Measurements from ENCODE around the gene CROCC2. TPM values are rescaled to one million over a fixed set of nuclear protein-coding genes. Genes with fewer than 3 reads are reported as not detected.

Gene CROCC2
- polyA plus RNA-seq, 1 experiment, result not detected

DNA sequence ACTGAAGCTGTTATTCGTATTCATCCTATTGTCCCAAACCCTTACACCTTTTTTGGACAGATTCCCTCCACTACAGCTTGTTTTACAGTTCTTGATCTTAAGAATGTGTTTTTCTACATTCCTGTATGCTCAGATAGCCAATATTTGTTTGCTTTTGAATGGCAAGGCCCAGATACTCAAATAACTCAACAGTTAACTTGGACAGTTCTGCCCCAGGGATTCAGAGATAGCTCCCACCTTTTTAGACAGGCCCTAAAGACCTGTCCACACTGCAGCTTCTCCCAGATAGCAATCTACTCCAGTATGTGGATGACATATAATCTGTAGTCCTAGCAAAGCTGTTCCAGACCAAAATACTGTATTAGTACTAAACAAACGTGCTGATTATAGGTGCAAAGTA, 44.6 kb upstream of the CROCC2 start:
- H3K9me3 ChIP-seq (ENCODE audit: control insufficient read depth, insufficient read depth, low read length), result no peaks in the 10 kb centered on the region
- POLR2A ChIA-PET, result no interaction called here
- TF ChIP-seq, protein P1, sequence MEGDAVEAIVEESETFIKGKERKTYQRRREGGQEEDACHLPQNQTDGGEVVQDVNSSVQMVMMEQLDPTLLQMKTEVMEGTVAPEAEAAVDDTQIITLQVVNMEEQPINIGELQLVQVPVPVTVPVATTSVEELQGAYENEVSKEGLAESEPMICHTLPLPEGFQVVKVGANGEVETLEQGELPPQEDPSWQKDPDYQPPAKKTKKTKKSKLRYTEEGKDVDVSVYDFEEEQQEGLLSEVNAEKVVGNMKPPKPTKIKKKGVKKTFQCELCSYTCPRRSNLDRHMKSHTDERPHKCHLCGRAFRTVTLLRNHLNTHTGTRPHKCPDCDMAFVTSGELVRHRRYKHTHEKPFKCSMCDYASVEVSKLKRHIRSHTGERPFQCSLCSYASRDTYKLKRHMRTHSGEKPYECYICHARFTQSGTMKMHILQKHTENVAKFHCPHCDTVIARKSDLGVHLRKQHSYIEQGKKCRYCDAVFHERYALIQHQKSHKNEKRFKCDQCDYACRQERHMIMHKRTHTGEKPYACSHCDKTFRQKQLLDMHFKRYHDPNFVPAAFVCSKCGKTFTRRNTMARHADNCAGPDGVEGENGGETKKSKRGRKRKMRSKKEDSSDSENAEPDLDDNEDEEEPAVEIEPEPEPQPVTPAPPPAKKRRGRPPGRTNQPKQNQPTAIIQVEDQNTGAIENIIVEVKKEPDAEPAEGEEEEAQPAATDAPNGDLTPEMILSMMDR (IDR thresholded peaks at IDR 0.05; ENCODE audit: low read depth, low read length), result no peak
- no peak overlapping the region for H3K4me3 ChIP-seq (ENCODE audit: low read depth, low read length)
- CTCF ChIA-PET, result interaction anchor here (2.4 to 3.5 kb wide), 2 partner anchors 10 to 216 kb away, joined by 8 to 15 read pairs; no protein-coding TSS in a partner anchor
- DNase-seq (ENCODE audit: low read depth, low spot score), result no peak
- peaks cover 49% of the 10 kb centered on the region for H3K27me3 ChIP-seq (ENCODE audit: control insufficient read depth, insufficient read depth, low read length)
- no peak overlapping the region for H3K27ac ChIP-seq (ENCODE audit: low read depth, low read length)

DNA sequence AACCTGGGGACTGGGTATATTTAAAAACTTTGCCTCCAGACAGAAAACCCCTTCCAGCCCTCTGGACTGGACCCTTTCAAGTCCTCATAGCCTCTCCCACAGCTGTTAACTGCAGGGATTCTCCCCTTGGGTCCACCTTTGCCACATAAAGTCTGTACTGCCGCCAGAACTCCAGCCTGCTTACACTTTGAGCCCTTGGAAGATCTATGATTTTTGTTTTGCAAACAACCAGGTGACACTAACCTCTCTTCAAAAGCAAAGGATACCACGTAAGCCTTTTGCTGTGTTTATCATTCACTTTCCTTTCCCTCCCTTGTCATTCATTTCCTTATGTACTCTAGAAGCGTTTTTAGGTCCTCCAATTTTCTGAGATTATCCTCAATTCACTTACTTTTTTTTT, 41.7 kb upstream of the CROCC2 start:
- no peaks in the 10 kb centered on the region for H3K9me3 ChIP-seq (ENCODE audit: control insufficient read depth, insufficient read depth, low read length)
- no peak for DNase-seq (ENCODE audit: low read depth, low spot score)
- no peak overlapping the region for H3K4me3 ChIP-seq (ENCODE audit: low read depth, low read length)
- peaks cover 50% of the 10 kb centered on the region for H3K27me3 ChIP-seq (ENCODE audit: control insufficient read depth, insufficient read depth, low read length)
- TF ChIP-seq, protein P1 (IDR thresholded peaks at IDR 0.05; ENCODE audit: low read depth, low read length), result no peak
- no peak overlapping the region for H3K27ac ChIP-seq (ENCODE audit: low read depth, low read length)
- ChIA-PET POLR2A (no interaction called here), CTCF (interaction anchor here (1.0 kb wide), 1 partner anchor 49 kb away, joined by 3 read pairs; no protein-coding TSS in a partner anchor)

DNA sequence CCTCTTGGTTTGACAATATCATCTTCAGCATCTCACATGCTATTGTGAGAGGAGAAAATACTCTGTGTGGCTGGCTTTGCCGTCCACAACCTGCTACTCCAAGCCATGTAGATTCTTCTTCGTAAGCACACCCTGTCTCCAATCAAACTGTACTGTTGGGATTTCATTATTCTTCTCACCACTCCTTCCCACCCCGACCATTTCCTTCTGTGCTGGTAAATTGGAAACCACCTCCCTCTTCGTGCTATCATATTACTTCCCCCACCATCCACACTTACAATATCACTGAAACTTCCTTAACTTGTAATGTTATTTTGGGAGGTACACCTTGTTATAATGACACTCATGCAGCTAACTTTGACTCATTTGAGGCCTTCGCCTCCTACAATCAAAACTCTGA, 40.7 kb upstream of the CROCC2 start:
- TF ChIP-seq, protein P1 (IDR thresholded peaks at IDR 0.05; ENCODE audit: low read depth, low read length), result no peak
- CTCF ChIA-PET, result interaction anchor here (1.2 kb wide), 1 partner anchor 13 kb away, joined by 3 read pairs; no protein-coding TSS in a partner anchor
- Histone ChIP-seq H3K27ac (ENCODE audit: low read depth, low read length) (no peak overlapping the region), H3K27me3 (ENCODE audit: control insufficient read depth, insufficient read depth, low read length) (peaks cover 44% of the 10 kb centered on the region), H3K9me3 (ENCODE audit: control insufficient read depth, insufficient read depth, low read length) (no peaks in the 10 kb centered on the region), H3K4me3 (ENCODE audit: low read depth, low read length) (no peak overlapping the region)
- POLR2A ChIA-PET, result no interaction called here
- DNase-seq (ENCODE audit: low read depth, low spot score), result no peak

DNA sequence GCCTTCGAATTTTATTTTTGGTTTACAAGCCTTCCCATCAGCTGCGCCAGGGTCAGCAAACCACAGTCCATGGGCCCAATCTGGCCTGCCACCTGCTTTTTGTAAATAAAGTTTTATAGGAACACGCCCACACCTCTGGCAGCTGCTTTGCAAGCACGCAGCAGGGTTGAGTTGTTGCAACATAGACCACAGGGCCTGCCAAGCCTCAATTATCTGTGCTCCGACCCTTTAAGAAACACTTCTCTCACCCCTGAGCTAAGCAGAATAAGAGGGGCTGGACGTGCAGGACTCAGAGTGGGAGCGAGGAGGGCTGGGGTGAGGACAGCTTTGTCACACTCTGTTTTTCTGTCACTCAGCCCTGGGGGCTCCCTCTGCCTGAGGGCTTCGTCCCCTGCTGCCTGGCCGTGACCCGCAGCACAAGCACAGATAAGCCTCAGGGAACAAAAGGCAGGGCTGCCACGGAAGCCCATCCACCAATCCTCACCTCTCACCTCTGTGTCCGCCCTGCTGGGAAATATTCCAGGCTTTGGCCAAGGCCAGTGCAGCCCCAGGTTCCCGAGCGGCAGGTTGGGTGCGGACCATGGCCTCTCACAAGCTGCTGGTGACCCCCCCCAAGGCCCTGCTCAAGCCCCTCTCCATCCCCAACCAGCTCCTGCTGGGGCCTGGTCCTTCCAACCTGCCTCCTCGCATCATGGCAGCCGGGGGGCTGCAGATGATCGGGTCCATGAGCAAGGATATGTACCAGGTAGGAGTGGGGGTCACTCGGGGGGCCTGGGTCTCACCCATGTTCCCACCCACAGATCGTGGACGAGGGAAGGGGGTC, 37.6 kb upstream of the CROCC2 start, which contains the start of gene AGXT:
AGXT (plus strand) TSS at position 539 of the 823 bp plus-strand sequence; CDS start at position 581, 42 bp downstream.
- DNase-seq (ENCODE audit: low read depth, low spot score), result no peak
- Histone ChIP-seq H3K27ac (ENCODE audit: low read depth, low read length) (no peak within 1 kb of the TSS), H3K27me3 (ENCODE audit: control insufficient read depth, insufficient read depth, low read length) (peaks cover 35% of the 10 kb centered on the region), H3K9me3 (ENCODE audit: control insufficient read depth, insufficient read depth, low read length) (no peaks in the 10 kb centered on the region), H3K4me3 (ENCODE audit: low read depth, low read length) (no peak within 1 kb of the TSS)
- TF ChIP-seq, protein P1 (IDR thresholded peaks at IDR 0.05; ENCODE audit: low read depth, low read length), result no peak
- CTCF ChIA-PET, result interaction anchor here (2.1 kb wide), 1 partner anchor 17 kb away, joined by 5 read pairs; no protein-coding TSS in a partner anchor
- POLR2A ChIA-PET, result no interaction called here

Data from AG04450 (cell line).